ENCODE data around the gene OR10P1. TPM values are rescaled to one million over a fixed set of nuclear protein-coding genes. Genes with fewer than 3 reads are reported as not detected.

The OR10P1 gene
- total and polyA plus RNA-seq, 2 donors (not counting 1 experiment from before 2014, with no cell fraction given) = not detected

GRCh38 chr12:55673638-55674037, 36.9 kb downstream of the OR10P1 start:
- peaks cover 24% of the 10 kb centered on the region for H3K4me1 Mint-ChIP-seq
- H3K27me3 ChIP-seq (replicated peaks in 1 of 4; ENCODE audit: control extremely low read depth in 1 of 4, control insufficient read depth in 3 of 4, insufficient read depth in 4 of 4, low read length in 3 of 4) = no peaks in the 10 kb centered on the region
- no peaks in the 10 kb centered on the region for H3K79me2 ChIP-seq (ENCODE audit: control insufficient read depth, insufficient read depth, low read length)
- no peaks in the 10 kb centered on the region for H3K9me3 ChIP-seq (ENCODE audit: control extremely low read depth in 1 of 3, control insufficient read depth in 2 of 3, insufficient read depth in 1 of 3, low read length in 2 of 3)
- ChIA-PET CTCF (interaction anchor here (0.7 to 2.5 kb wide), 14 partner anchors 9 to 681 kb away, joined by 3 to 17 read pairs (median 5); partner anchors contain the start of gene BLOC1S1), POLR2A (interaction anchor here (0.6 to 1.3 kb wide), 4 partner anchors 15 to 144 kb away, joined by 3 to 6 read pairs (median 4); partner anchors contain the start of genes BLOC1S1, ORMDL2 and SARNP)
- DNase-seq = peak; percentile 70
- H3K27ac Mint-ChIP-seq = peak overlapping the region; percentile 92
- H3K9me3 Mint-ChIP-seq (ENCODE audit: insufficient read depth) = no peaks in the 10 kb centered on the region
- no peaks in the 10 kb centered on the region for H3K27me3 Mint-ChIP-seq
- peak overlapping the region in 3 of 5 experiments; percentile 31 to 32 (median 32) for H3K4me3 ChIP-seq (ENCODE audit: control extremely low read depth in 1 of 5, extremely low read depth in 1 of 5, insufficient read depth in 1 of 5, low read depth in 2 of 5, low read length in 4 of 5)
- peak overlapping the region; percentile 24 for H3K9ac ChIP-seq (ENCODE audit: low read length)
- peak; percentile 95 for ATAC-seq (ENCODE audit: low read depth)
- peak overlapping the region; percentile 71 to 72 for H3K27ac ChIP-seq (ENCODE audit: low read length in 2 of 2)
- peak overlapping the region; percentile 65 for H2AFZ ChIP-seq (ENCODE audit: insufficient read depth, low read depth, low read length, poor library complexity, severe bottlenecking)
- no peak for TF ChIP-seq CTCF (IDR thresholded peaks at IDR 0.05)
- TF ChIP-seq EZH2 (IDR thresholded peaks at IDR 0.05; ENCODE audit: borderline replicate concordance, insufficient read depth, low read depth, low read length, poor library complexity, severe bottlenecking) = no peak
- H3K36me3 ChIP-seq (replicated peaks in 1 of 2; ENCODE audit: control extremely low read depth in 1 of 2, control insufficient read depth in 1 of 2, extremely low read depth in 1 of 2, insufficient read depth in 2 of 2, low read length in 1 of 2) = no peaks in the 10 kb centered on the region
- H3K4me2 ChIP-seq (replicated peaks; ENCODE audit: low read depth, low read length, poor library complexity, severe bottlenecking) = peak overlapping the region; percentile 59
- H4K20me1 ChIP-seq (ENCODE audit: control insufficient read depth, insufficient read depth, low read length, poor library complexity, severe bottlenecking) = no peaks in the 10 kb centered on the region
- intact Hi-C loops (cut with micrococcal nuclease) = loop anchor here (2.0 to 5.0 kb wide), 2 partner anchors 34 to 43 kb away; partner anchors contain the start of genes BLOC1S1 and ITGA7
- peak overlapping the region; percentile 69 for H3K4me3 Mint-ChIP-seq
- H3K4me1 ChIP-seq (ENCODE audit: control insufficient read depth in 2 of 2, insufficient read depth in 2 of 2, low read length in 2 of 2) = peaks cover 24 to 25% of the 10 kb centered on the region in 2 donors

GRCh38 chr12:55675666-55676065, 39.0 kb downstream of the OR10P1 start:
- H3K27ac ChIP-seq (ENCODE audit: low read length in 2 of 2) = no peak overlapping the region
- H3K27me3 ChIP-seq (replicated peaks in 1 of 4; ENCODE audit: control extremely low read depth in 1 of 4, control insufficient read depth in 3 of 4, insufficient read depth in 4 of 4, low read length in 3 of 4) = no peaks in the 10 kb centered on the region
- no peak overlapping the region for H3K4me3 ChIP-seq (ENCODE audit: control extremely low read depth in 1 of 5, extremely low read depth in 1 of 5, insufficient read depth in 1 of 5, low read depth in 2 of 5, low read length in 4 of 5)
- H3K9me3 ChIP-seq (ENCODE audit: control extremely low read depth in 1 of 3, control insufficient read depth in 2 of 3, insufficient read depth in 1 of 3, low read length in 2 of 3) = no peaks in the 10 kb centered on the region
- H3K36me3 ChIP-seq (replicated peaks in 1 of 2; ENCODE audit: control extremely low read depth in 1 of 2, control insufficient read depth in 1 of 2, extremely low read depth in 1 of 2, insufficient read depth in 2 of 2, low read length in 1 of 2) = no peaks in the 10 kb centered on the region
- H4K20me1 ChIP-seq (ENCODE audit: control insufficient read depth, insufficient read depth, low read length, poor library complexity, severe bottlenecking) = no peaks in the 10 kb centered on the region
- H2AFZ ChIP-seq (ENCODE audit: insufficient read depth, low read depth, low read length, poor library complexity, severe bottlenecking) = no peak overlapping the region
- H3K4me2 ChIP-seq (replicated peaks; ENCODE audit: low read depth, low read length, poor library complexity, severe bottlenecking) = no peak overlapping the region
- H3K4me1 ChIP-seq (ENCODE audit: control insufficient read depth in 2 of 2, insufficient read depth in 2 of 2, low read length in 2 of 2) = peaks cover 24 to 25% of the 10 kb centered on the region in 2 donors
- POLR2A ChIA-PET = no interaction called here
- H3K27ac Mint-ChIP-seq = no peak overlapping the region
- peaks cover 24% of the 10 kb centered on the region for H3K4me1 Mint-ChIP-seq
- H3K79me2 ChIP-seq (ENCODE audit: control insufficient read depth, insufficient read depth, low read length) = no peaks in the 10 kb centered on the region
- ATAC-seq (ENCODE audit: low read depth) (no peak), DNase-seq (no peak)
- H3K9ac ChIP-seq (ENCODE audit: low read length) = no peak overlapping the region
- CTCF ChIA-PET = interaction anchor here (0.5 to 1.2 kb wide), 2 partner anchors 19 to 28 kb away, joined by 3 read pairs; no protein-coding TSS in a partner anchor
- intact Hi-C loops (cut with micrococcal nuclease) = no loop called here
- 98% methylated on average over 7 of the region's 8 CpGs for WGBS (ENCODE audit: insufficient coverage)
- no peaks in the 10 kb centered on the region for H3K9me3 Mint-ChIP-seq (ENCODE audit: insufficient read depth)
- TF ChIP-seq CTCF (IDR thresholded peaks at IDR 0.05) (no peak), EZH2 (IDR thresholded peaks at IDR 0.05; ENCODE audit: borderline replicate concordance, insufficient read depth, low read depth, low read length, poor library complexity, severe bottlenecking) (no peak)
- no peak overlapping the region for H3K4me3 Mint-ChIP-seq
- H3K27me3 Mint-ChIP-seq = no peaks in the 10 kb centered on the region
